SK-N-SH treated with all-trans-retinoic acid at 6 μM for 48 hours (cell line): ENCODE data around the gene C11orf91.

Source experiments
- ARNTL ChIP-seq: fragments of 450-650 bp; formaldehyde crosslinking; IDR thresholded peaks from 2 replicates; pipeline ENCODE4 v1.5.0; 2020; ENCODE audit warnings: low read depth, mild to moderate bottlenecking, moderate library complexity, borderline replicate concordance
- CREB5 ChIP-seq: fragments of 250-450 bp; sonication (Bioruptor Pico); IDR thresholded peaks from 2 replicates; pipeline ENCODE4 v1.5.1; 2020; ENCODE audit warnings: low read depth, mild to moderate bottlenecking, moderate library complexity
- CSDC2 ChIP-seq: fragments of 250-450 bp; sonication (Bioruptor Pico); IDR thresholded peaks from 2 replicates; pipeline ENCODE4 v1.5.0; 2020; ENCODE audit warnings: mild to moderate bottlenecking, moderate library complexity
- ESRRG ChIP-seq: fragments of 250-450 bp; sonication (Bioruptor Pico); IDR thresholded peaks from 2 replicates; pipeline ENCODE4 v1.6.1; 2021; ENCODE audit warnings: mild to moderate bottlenecking
- ISL1 ChIP-seq: fragments of 250-450 bp; sonication (Bioruptor Pico); IDR thresholded peaks from 2 replicates; pipeline ENCODE4 v2.1.2; 2022; ENCODE audit warnings: mild to moderate bottlenecking, moderate library complexity
- OSR1 ChIP-seq: fragments of 250-450 bp; sonication (Bioruptor Pico); IDR thresholded peaks from 2 replicates; pipeline ENCODE4 v1.8.0; 2022; ENCODE audit warnings: moderate library complexity, mild to moderate bottlenecking, inconsistent platforms
- RARB ChIP-seq: fragments of 250-450 bp; sonication (Bioruptor Pico); IDR thresholded peaks from 2 replicates; pipeline ENCODE4 v1.8.0; 2021; ENCODE audit warnings: mild to moderate bottlenecking, moderate library complexity
- SNAI2 ChIP-seq: fragments of 250-450 bp; sonication (Bioruptor Pico); IDR thresholded peaks from 2 replicates; pipeline ENCODE4 v1.5.0; 2020; ENCODE audit warnings: mild to moderate bottlenecking, moderate library complexity
- TCF4 ChIP-seq: fragments of 250-450 bp; sonication (Bioruptor Pico); IDR thresholded peaks from 2 replicates; pipeline ENCODE4 v1.8.0; 2021; ENCODE audit warnings: mild to moderate bottlenecking, moderate library complexity, borderline replicate concordance
- TSHZ2 ChIP-seq: fragments of 250-450 bp; sonication (Bioruptor Pico); IDR thresholded peaks from 2 replicates; pipeline ENCODE4 v1.5.0; 2020; ENCODE audit warnings: mild to moderate bottlenecking, moderate library complexity
- ZFP3 ChIP-seq: fragments of 250-450 bp; sonication (Bioruptor Pico); IDR thresholded peaks from 2 replicates; pipeline ENCODE4 v1.5.0; 2020; ENCODE audit warnings: mild to moderate bottlenecking, moderate library complexity
- ZFP30 ChIP-seq: fragments of 450-650 bp; formaldehyde crosslinking; IDR thresholded peaks from 2 replicates; pipeline ENCODE4 v1.5.0; 2022; ENCODE audit warnings: mild to moderate bottlenecking, moderate library complexity
- ZNF565 ChIP-seq: fragments of 450-650 bp; formaldehyde crosslinking; conservative IDR thresholded peaks from 2 replicates; pipeline ENCODE4 v1.5.0; 2020; ENCODE audit warnings: low read depth, mild to moderate bottlenecking, moderate library complexity
- ZNF8 ChIP-seq: fragments of 450-650 bp; formaldehyde crosslinking; IDR thresholded peaks from 2 replicates; pipeline ENCODE4 v1.5.0; 2020; ENCODE audit warnings: mild to moderate bottlenecking, moderate library complexity

DNA sequence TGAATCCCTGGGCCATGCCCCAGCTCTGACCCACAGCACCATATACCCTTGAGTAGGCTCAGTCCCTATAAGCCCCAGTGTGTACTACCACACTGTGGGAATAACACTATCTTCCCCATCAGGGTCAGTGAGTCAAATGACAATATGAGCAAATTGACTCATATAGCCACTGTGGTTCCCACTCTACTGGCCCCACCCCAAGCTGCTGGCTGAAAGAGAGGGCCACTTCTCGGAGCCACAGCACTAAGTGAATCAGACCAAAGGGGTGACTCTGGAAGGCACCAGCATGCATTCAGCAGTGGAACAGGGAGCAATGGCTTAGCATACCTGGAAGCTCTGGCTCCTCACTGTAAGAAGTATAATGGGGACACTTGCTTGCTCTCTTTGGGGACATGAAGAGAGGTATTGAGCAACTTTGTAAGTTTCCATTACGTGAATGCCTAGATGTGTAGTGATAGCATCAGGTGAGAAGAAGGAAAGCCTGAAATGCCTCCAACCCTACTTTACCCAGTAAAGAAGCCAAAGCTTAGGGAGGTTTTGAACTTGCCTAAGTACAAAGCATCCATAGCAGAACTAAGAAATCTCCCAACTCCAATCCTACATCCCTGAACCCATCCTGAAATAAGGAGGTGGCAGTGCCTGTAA lies 22.1 kb upstream of the C11orf91 start:
- TF ChIP-seq ISL1 (CRISPR knock-in tag): no peak
- no peak for TF ChIP-seq ZFP30 (CRISPR knock-in tag)
- TF ChIP-seq CSDC2 (CRISPR knock-in tag): no peak
- TF ChIP-seq ZFP3 (CRISPR knock-in tag): no peak
- TF ChIP-seq CREB5 (CRISPR knock-in tag): no peak
- TF ChIP-seq TSHZ2: no peak
- no peak for TF ChIP-seq SNAI2 (CRISPR knock-in tag)
- TF ChIP-seq ZNF565 (CRISPR knock-in tag): no peak
- no peak for TF ChIP-seq ZNF8 (CRISPR knock-in tag)
- no peak for TF ChIP-seq ARNTL (CRISPR knock-in tag)
- TF ChIP-seq ESRRG (CRISPR knock-in tag): no peak
- no peak for TF ChIP-seq TCF4 (CRISPR knock-in tag)
- no peak for TF ChIP-seq OSR1
- TF ChIP-seq RARB (CRISPR knock-in tag): no peak
